CD4-positive, alpha-beta T cell (primary cell): Measurements from ENCODE around the gene OVOL3. TPM values are rescaled to one million over a fixed set of nuclear protein-coding genes. Genes with fewer than 3 reads are reported as not detected.

Experiments used
- ATAC-seq: fragments of 200-7000 bp; cut with Tn5 transposase; one replicate; pipeline ENCODE4 v1.10.0; 2022; ENCODE audit warnings: mild to moderate bottlenecking; ENCODE audit not compliant: poor library complexity
- CTCF ChIA-PET: fragments of 350-600 bp; sonication (Branson Sonifier 250); formaldehyde crosslinking; loops from one replicate; lab custom pipeline; 2021; ENCODE audit warnings: antibody characterized with exemption, inconsistent platforms; lab: Charles Lee
- POLR2A ChIA-PET: fragments of 350-600 bp; sonication (Branson Sonifier 250); formaldehyde crosslinking; loops from one replicate; lab custom pipeline; 2021; ENCODE audit warnings: antibody characterized with exemption, inconsistent platforms; lab: Charles Lee
- DNase-seq, 14 experiments: peaks; one replicate each; pipeline ENCODE4 v3.0.0-alpha.2; 2013 to 2020; ENCODE audit warnings: mixed read lengths in 2 of 14
- H3K27ac ChIP-seq, 2 donors: one replicate each; pipeline versions ENCODE4 v1.5.1 to v1.7.0; 2013; ENCODE audit warnings: low read length in 2 of 2, low read depth in 1 of 2, mild to moderate bottlenecking in 1 of 2
- H3K27me3 ChIP-seq, 2 experiments: 1 replicate in 1 of 2; 2 replicates in 1 of 2; pipeline versions ENCODE4 v1.6.1 to v1.7.0; 2013; ENCODE audit warnings: low read length in 2 of 2, control low read depth in 1 of 2, mild to moderate bottlenecking in 1 of 2, moderate library complexity in 1 of 2; ENCODE audit not compliant: insufficient read depth in 2 of 2, control insufficient read depth in 1 of 2
- H3K36me3 ChIP-seq: one replicate; pipeline ENCODE4 v1.6.1; 2013; ENCODE audit warnings: low read length, control low read depth; ENCODE audit not compliant: insufficient read depth
- H3K4me1 ChIP-seq: one replicate; pipeline ENCODE4 v1.6.1; 2013; ENCODE audit warnings: low read length, control low read depth; ENCODE audit not compliant: insufficient read depth
- H3K4me3 ChIP-seq: one replicate; pipeline ENCODE4 v1.5.1; 2013; ENCODE audit warnings: mild to moderate bottlenecking, low read length, moderate library complexity
- H3K9me3 ChIP-seq, 2 experiments: 1 replicate in 1 of 2; 2 replicates in 1 of 2; pipeline versions ENCODE4 v1.6.1 to v1.7.0; 2013; ENCODE audit warnings: low read length in 2 of 2, mild to moderate bottlenecking in 2 of 2, control low read depth in 1 of 2, moderate library complexity in 1 of 2; ENCODE audit not compliant: control insufficient read depth in 1 of 2, insufficient read depth in 1 of 2
- H3K27ac Mint-ChIP-seq: one replicate; pipeline ENCODE4 v1.8.0; 2020; ENCODE audit warnings: mixed read lengths
- H3K27me3 Mint-ChIP-seq: one replicate; pipeline ENCODE4 v1.8.0; 2021; ENCODE audit warnings: mixed read lengths
- H3K36me3 Mint-ChIP-seq: one replicate; pipeline ENCODE4 v1.8.0; 2021; ENCODE audit warnings: low read depth, mixed read lengths
- H3K4me1 Mint-ChIP-seq: one replicate; pipeline ENCODE4 v1.8.0; 2021; ENCODE audit warnings: low read depth, mixed read lengths
- H3K4me3 Mint-ChIP-seq: one replicate; pipeline ENCODE4 v1.8.0; 2020; ENCODE audit warnings: mild to moderate bottlenecking, mixed read lengths
- H3K9me3 Mint-ChIP-seq: one replicate; pipeline ENCODE4 v1.8.0; 2020; ENCODE audit warnings: mixed read lengths
- CTCF ChIP-seq: fragments of 200-600 bp; IDR thresholded peaks from one replicate; pipeline ENCODE4 v1.8.0; 2022; ENCODE audit warnings: antibody characterized with exemption, mild to moderate bottlenecking
- intact Hi-C, 2 experiments: fragments of 100-400 bp; cut with DNase I in 1 of 2; cut with micrococcal nuclease in 1 of 2; formaldehyde crosslinking; loops; one replicate each; pipeline versions ENCODE4 v1.15.1 to v1.9.0; 2023 to 2025; cut with DNase I, micrococcal nuclease
- total RNA-seq, 174 experiments: library from RNA in 2 of 174; stranded (reverse) in 2 of 174; gene quantifications; one replicate each; pipeline ENCODE4 v1.2.3 and lab custom pipeline; 2021 to 2026

Gene OVOL3
- total RNA-seq, 2 experiments from 2014 or later, result not detected

DNA sequence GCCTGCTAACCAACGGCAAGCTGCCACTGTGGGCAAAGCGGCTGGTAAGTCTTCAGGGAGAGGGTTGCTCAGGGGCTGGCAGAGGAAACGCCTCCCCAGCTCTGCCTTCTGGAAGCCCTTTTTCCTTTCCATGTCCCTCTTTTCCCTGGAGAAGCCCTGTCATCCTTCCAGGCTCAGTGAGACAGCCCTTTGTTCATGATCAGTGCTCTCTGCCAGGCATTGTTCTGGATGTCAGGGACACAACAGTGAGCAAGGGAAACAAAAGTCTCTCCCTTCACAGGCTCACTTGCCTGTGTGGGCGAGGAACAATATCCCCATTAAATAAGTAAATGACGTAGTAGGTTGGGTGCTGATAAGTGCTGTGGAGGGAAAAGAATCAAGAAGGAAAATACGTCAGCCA lies 13.9 kb upstream of the OVOL3 start:
- Histone ChIP-seq H3K27me3 (no peaks in the 10 kb centered on the region), H3K27ac (no peak overlapping the region), H3K9me3 (no peaks in the 10 kb centered on the region), H3K36me3 (no peaks in the 10 kb centered on the region), H3K4me1 (no peaks in the 10 kb centered on the region), H3K4me3 (no peak overlapping the region)
- no peak for TF ChIP-seq CTCF
- Mint-ChIP-seq H3K36me3 (no peaks in the 10 kb centered on the region), H3K27ac (no peak overlapping the region), H3K27me3 (no peaks in the 10 kb centered on the region), H3K9me3 (no peaks in the 10 kb centered on the region), H3K4me3 (no peak overlapping the region), H3K4me1 (no peaks in the 10 kb centered on the region)
- ChIA-PET CTCF (no interaction called here), POLR2A (no interaction called here)
- ATAC-seq, result no peak
- intact Hi-C loops, result no loop called here
- DNase-seq, result no peak

DNA sequence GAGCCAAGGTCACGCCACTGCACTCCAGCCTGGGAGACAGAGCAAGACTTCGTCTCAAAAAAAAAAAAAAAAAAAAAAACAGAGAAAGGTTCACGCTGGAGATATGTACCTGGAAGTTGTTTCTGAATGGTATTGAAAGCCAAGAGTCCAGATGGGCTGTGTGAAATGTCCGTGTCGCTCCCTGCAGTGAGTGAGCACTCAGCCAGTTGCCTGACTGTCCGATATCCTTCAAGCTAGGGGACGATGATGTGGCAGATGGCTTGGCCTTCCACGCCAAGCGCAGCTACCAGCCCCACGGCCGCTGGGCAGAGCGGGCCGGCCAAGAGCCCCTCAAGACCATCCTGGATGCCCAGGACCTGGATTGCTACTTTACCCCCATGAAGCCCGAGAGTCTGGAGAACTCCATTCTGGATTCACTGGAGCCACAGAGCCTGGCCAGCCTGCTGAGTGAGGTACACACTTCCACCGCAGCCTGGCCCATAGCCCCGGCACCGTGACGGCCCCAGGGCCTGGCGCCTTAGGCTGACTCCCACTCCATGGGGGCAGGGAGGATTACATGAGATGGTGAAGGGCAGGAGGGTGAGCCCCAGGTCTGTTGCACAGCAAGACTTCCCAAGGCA lies 11.7 kb upstream of the OVOL3 start:
- no peaks in the 10 kb centered on the region for H3K9me3 ChIP-seq
- no peaks in the 10 kb centered on the region for H3K27me3 ChIP-seq
- H3K36me3 ChIP-seq, result no peaks in the 10 kb centered on the region
- no peak for ATAC-seq
- POLR2A ChIA-PET, result no interaction called here
- Mint-ChIP-seq H3K36me3 (no peaks in the 10 kb centered on the region), H3K27ac (no peak overlapping the region), H3K9me3 (no peaks in the 10 kb centered on the region), H3K27me3 (no peaks in the 10 kb centered on the region), H3K4me1 (no peaks in the 10 kb centered on the region), H3K4me3 (no peak overlapping the region)
- H3K27ac ChIP-seq, result no peak overlapping the region
- no peak overlapping the region for H3K4me3 ChIP-seq
- CTCF ChIA-PET, result no interaction called here
- intact Hi-C loops, result no loop called here
- no peaks in the 10 kb centered on the region for H3K4me1 ChIP-seq
- TF ChIP-seq CTCF, result no peak
- DNase-seq, result no peak

GRCh38 chr19:36100476-36100875 lies 10.5 kb upstream of the OVOL3 start:
- Mint-ChIP-seq H3K36me3 (no peaks in the 10 kb centered on the region), H3K4me3 (no peak overlapping the region), H3K4me1 (no peaks in the 10 kb centered on the region), H3K9me3 (no peaks in the 10 kb centered on the region), H3K27ac (no peak overlapping the region), H3K27me3 (no peaks in the 10 kb centered on the region)
- TF ChIP-seq CTCF, result no peak
- ChIA-PET POLR2A (no interaction called here), CTCF (no interaction called here)
- no peaks in the 10 kb centered on the region for H3K9me3 ChIP-seq
- no peaks in the 10 kb centered on the region for H3K4me1 ChIP-seq
- H3K36me3 ChIP-seq, result no peaks in the 10 kb centered on the region
- intact Hi-C loops, result no loop called here
- no peaks in the 10 kb centered on the region for H3K27me3 ChIP-seq
- ATAC-seq (no peak), DNase-seq (no peak)
- H3K27ac ChIP-seq, result no peak overlapping the region
- no peak overlapping the region for H3K4me3 ChIP-seq
